ENCODE results near the gene SKIC2.
"Not testable (repeated sequence)": the region's sequence is repeated elsewhere in the genome, so short reads cannot be mapped to it uniquely, and the experiment has no call there.

The SKIC2 gene

GRCh38 chr6:31969712-31970603 lies 11.0 kb downstream of the SKIC2 start:
- no peak for DNase-seq

- no peak for DNase-seq
Observed at GRCh38 chr6:31970604-31971271, 11.8 kb downstream of the SKIC2 start.

- no peak for DNase-seq
Observed at GRCh38 chr6:31971279-31971992, 12.5 kb downstream of the SKIC2 start.

- DNase-seq = peak; percentile 94
Observed at GRCh38 chr6:31971993-31972708, 13.2 kb downstream of the SKIC2 start, which contains the start of gene DXO. Gene DXO, minus strand, starts transcription at chr6:31972138. Its CDS starts 463 bp downstream, at chr6:31971675.

GRCh38 chr6:31972709-31973350 lies 13.9 kb downstream of the SKIC2 start:
- no peak for DNase-seq

- not testable (repeated sequence) for DNase-seq
Observed at GRCh38 chr6:31976065-31976464, 17.1 kb downstream of the SKIC2 start.

GRCh38 chr6:31977816-31978431 lies 18.9 kb downstream of the SKIC2 start:
- DNase-seq = no peak

- no peak for DNase-seq
Observed at GRCh38 chr6:31978831-31979230, 19.9 kb downstream of the SKIC2 start.

GRCh38 chr6:31979238-31979898 lies 20.4 kb downstream of the SKIC2 start:
- DNase-seq = no peak

GRCh38 chr6:31980195-31980876 lies 21.4 kb downstream of the SKIC2 start:
- not testable (repeated sequence) for DNase-seq

GRCh38 chr6:31980998-31981397 lies 22.0 kb downstream of the SKIC2 start:
- DNase-seq = not testable (repeated sequence)

- DNase-seq = not testable (repeated sequence)
Observed at GRCh38 chr6:31981744-31982143, 22.8 kb downstream of the SKIC2 start, which contains the start of gene C4A. Gene C4A, plus strand, starts transcription at chr6:31982057. Its CDS starts 51 bp downstream, at chr6:31982108.

GRCh38 chr6:31989363-31989762 lies 30.4 kb downstream of the SKIC2 start:
- not testable (repeated sequence) for DNase-seq

GRCh38 chr6:31994421-31994820 lies 35.4 kb downstream of the SKIC2 start:
- not testable (repeated sequence) for DNase-seq

- DNase-seq = not testable (repeated sequence)
Observed at GRCh38 chr6:31996385-31996784, 37.4 kb downstream of the SKIC2 start.

- DNase-seq = not testable (repeated sequence)
Observed at GRCh38 chr6:32002546-32003268, 43.7 kb downstream of the SKIC2 start.

- not testable (repeated sequence) for DNase-seq
Observed at GRCh38 chr6:32003301-32003700, 44.3 kb downstream of the SKIC2 start.

- not testable (repeated sequence) for DNase-seq
Observed at GRCh38 chr6:32004393-32004792, 45.4 kb downstream of the SKIC2 start.

GRCh38 chr6:32004864-32005537 lies 46.0 kb downstream of the SKIC2 start:
- DNase-seq = not testable (repeated sequence)

Measured in midbrain (tissue), 1 donor.